NT2/D1 (cell line): ENCODE results near the gene GNPTG.

Experiments
- SUZ12 ChIP-seq: IDR thresholded peaks from 2 replicates; pipeline ENCODE4 v1.6.1; 2011; ENCODE audit not compliant: insufficient read length, insufficient read depth; ENCODE audit errors: extremely low read depth
- YY1 ChIP-seq: IDR thresholded peaks from 2 replicates; pipeline ENCODE4 v1.6.1; 2011; ENCODE audit not compliant: insufficient read length, insufficient read depth
- ZNF274 ChIP-seq: IDR thresholded peaks from 2 replicates; pipeline ENCODE4 v1.6.1; 2011; ENCODE audit warnings: mild to moderate bottlenecking, low read depth, low read length

DNA sequence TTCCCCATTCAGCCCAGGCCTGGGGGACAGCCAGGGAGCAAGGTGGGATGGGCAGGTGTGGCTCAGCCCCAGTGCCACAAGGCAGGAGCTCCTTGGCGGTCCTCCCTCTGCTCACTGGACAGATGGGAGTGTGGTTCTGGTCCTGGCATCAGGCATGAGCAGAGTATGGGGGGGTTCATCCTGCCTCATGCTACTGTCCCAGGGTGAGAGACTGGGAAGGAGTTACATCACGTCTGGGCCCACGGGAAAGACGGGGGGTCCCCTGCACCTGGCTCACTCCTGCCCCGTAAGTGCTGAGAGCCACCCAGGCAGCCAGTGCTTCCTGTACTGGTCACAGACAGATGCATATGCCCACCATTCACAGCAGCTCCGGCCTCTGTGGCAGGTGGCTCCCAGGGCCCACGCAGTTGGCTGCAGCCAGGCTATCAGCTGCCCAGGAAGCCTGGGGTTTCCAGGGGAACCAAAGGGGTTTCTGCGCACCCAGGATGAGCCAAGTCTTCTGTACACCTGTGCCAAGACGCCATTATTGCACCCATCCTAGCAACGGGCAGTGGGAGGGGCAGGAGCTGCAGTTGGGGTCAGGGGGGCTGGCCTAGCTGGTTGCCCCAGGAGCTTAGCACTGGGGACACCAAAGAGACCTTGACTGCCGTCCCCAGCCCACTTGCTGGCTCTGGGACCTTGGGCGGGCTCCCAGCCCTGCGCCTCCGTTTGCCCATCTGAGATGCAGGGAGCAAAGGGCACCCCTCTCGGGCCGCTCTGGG lies 16.3 kb upstream of the GNPTG start:
- TF ChIP-seq SUZ12 = no peak
- TF ChIP-seq ZNF274 = no peak
- no peak for TF ChIP-seq YY1
